Measurements from ENCODE around the gene WNT7A.

The WNT7A gene

DNA sequence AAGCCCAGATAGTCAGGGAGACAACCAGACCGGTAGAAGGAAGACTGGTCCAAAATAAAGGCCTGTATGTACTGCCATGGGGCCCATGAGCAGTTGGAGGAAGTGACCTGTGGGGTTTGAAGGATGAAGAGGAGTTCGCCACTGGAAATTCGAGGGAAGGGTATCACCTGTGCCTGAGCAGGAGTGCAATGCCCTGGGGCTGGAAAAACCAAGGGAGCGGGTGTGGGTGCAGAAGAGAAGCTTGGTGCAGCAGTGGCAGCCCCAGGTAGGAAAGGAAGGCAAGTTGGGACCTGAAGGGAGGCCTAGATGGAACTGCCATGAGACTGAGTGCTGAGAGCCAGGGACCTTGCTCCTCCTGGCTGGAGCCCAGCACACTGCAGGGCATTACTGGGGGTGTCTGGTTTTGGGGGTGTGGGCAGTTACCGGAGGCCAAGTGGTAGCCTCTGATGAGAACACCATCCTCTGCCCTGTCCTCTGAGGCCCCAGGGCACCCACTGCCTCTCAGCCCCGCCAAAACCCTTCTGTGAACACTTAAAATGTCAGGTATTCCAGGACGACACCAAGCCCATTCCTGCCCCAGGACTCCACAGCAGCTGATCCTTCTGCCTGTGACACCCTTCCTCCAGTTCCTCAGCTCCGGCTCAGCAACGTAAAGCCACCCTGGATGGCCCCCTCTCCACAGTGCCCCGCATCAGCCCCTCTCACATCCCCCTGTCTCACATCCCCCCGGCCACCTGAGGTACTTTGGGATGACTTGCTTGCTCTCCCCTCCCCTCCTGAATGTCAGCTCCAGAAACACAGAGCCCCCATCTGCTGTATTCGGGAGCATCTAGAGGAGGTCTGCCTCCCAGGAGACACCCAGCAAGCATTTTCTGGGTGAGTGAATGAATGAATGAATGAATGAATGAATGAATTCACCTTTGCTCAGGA is 42.9 kb downstream of the WNT7A start:
- in situ Hi-C loops (cut with MboI; ENCODE audit: low pct_unique_long_range_greater_than_20kb, low sequenced_read_pairs) = no loop called here
- no peak for DNase-seq

DNA sequence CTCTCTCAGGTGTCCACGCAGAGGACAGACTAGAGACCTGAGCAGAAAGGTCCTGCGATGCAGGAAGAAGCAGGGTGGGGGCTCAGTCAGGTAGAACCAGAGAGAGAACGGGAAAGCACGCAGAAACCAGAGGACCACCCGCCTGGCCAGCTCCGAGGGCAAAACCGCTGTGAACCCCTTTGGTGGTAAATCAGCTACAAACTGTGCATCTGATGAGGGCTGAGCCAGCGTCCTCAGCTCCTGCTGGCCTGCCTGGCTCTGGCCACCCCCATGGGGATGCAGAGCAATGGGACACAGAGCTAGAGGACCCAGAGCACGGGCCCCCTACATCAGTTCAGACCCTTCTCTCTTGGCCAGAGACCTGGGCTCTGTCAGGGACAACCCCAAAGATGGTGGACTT is 44.6 kb downstream of the WNT7A start:
- no peak for DNase-seq
- in situ Hi-C loops (cut with MboI; ENCODE audit: low pct_unique_long_range_greater_than_20kb, low sequenced_read_pairs) = no loop called here

DNA sequence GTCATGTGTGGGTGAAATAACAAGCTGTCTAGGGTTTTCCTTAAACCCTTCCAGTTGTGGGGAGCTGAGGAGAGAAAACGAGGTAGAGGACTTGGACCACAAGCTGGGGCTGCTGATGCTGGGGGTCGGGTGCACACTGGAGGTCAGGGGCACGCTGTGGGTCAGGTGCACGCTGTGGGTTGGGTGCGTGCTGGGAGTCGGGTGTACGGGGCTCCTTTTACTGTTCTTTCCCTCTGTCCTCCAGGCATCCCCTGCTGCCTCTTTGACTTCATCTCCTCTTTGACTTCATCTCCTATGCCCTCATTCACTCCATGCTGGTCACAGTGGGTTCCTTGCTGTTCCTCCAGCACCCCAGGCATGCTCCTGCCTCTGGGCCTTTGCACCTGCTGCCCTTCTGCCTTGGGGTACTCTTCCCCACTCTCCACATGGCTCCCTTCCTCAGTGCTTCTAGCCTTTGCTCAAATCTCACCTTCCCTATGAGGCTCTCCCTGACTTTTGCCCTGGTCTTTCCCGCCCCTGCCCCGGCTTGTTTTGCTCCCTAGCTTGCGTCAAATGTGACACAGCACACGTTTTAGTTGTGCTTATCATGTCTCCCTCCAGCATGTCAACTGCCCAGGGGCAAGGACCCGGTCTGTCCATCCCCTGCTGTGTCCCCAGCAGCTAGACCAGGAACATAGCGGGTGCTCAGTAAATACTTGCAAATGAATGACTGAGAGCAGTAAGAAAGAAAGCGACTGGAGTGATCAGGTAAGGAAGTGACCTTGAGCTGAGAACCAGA is 45.4 kb downstream of the WNT7A start:
- in situ Hi-C loops (cut with MboI; ENCODE audit: low pct_unique_long_range_greater_than_20kb, low sequenced_read_pairs) = no loop called here

DNA sequence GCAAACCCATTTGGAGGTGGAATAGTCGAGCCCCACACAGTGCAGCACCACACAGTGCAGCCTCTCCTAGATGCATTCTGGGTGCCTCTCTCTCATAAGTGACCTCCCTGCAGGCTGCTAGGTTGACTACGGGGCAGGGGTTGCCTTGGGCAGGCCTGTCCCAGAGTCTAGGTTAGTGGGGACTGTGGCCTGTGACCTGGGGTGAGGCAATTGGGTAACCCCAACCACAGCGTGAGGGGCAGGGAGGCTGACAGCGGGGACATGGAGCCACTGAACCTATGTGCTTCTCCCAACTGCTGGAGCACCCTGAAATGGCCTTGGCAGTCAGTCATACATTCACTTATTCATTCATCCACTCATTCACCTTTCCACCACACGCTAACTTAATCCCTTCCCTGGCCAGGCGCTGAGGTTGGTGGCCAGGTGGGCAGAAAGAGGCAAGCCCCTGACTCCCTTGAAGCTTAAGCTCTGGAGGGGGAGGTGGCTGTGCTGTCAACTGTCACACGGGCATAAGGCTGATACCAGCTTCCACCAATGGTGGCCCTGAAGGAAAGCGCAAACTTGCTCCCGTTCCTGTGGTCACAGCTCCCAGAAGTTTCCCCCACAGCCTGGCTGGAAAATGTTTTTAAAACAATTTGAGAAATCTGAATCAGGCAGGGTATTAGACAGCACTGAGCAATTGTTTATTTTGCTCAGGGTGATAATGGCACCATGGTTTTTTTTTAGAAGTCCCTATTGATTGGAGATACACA is 46.2 kb downstream of the WNT7A start:
- DNase-seq = no peak
- in situ Hi-C loops (cut with MboI; ENCODE audit: low pct_unique_long_range_greater_than_20kb, low sequenced_read_pairs) = no loop called here

More for the DNA sequence above, 45.4 kb downstream of the WNT7A start:
- no peak for DNase-seq

DNA sequence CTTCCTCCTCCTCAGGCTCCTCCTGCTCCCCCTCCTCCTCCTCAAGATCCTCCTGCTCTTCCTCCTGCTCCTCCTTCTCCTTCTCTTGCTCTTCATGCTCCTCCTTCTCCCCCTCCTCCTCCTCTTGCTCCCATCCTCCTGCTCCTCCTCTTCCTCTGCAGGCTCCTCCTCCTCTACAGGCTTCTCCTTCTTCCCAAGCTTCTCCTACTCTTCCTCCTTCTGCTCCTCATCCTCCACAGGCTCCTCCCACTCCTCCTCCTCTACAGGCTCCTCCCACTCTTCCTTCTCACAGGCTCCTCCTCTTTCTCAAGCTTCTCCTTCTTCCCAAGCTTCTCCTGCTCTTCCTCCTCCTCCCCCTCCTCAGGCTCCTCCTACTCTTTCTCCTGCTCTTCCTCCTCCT is 47.7 kb downstream of the WNT7A start:
- DNase-seq = no peak
- in situ Hi-C loops (cut with MboI; ENCODE audit: low pct_unique_long_range_greater_than_20kb, low sequenced_read_pairs) = no loop called here

DNA sequence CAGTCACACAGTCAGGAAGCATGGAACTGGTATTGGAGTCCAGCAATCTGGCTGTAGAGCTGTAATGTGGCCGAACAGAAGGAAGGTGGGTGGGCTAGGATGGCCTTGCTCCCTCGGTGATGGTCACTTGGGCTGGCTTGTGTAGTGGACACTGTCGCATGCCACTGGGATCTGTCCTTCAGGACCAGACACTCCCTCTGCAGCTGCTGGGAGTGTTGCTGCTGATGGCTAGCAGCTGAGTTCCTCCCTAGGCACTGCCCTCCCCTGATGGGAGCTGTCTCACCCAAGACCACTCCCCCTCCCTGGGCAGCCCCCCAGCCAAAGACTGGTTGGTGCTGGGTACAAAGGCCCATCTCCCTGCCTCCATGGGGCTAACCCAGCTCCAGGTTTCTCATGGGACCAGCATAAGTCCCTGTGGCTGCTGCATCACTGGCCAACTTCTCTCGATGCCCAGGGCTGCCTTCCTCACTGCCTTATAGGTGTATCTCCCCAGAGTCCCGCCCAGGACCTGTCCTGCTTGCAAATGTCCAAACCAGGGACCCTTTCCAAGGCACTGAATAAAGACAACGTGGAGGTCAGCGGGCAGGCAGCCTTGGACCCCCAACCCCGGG is 48.4 kb downstream of the WNT7A start:
- in situ Hi-C loops (cut with MboI; ENCODE audit: low pct_unique_long_range_greater_than_20kb, low sequenced_read_pairs) = no loop called here
- DNase-seq = no peak

DNA sequence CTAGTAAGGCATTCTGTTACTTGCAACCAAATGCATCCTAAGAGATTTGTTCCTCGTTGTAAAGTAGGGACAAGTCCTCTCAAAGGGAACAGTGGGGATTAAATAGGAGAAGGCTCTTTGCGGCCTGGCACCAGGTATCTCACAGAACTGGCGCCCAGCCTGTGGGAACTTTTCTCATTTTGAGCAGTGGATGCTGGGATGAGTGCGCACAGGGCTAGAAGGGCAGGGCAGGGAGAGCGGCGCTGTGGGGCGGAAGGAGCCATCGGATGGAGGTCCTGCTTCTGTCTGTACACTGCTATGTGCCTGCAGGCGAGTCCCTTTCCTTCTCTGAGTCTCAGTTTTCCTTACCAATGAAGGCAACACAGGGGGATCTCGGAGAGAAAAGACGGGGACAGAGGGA is 50.6 kb downstream of the WNT7A start:
- in situ Hi-C loops (cut with MboI; ENCODE audit: low pct_unique_long_range_greater_than_20kb, low sequenced_read_pairs) = no loop called here
- no peak for DNase-seq

DNA sequence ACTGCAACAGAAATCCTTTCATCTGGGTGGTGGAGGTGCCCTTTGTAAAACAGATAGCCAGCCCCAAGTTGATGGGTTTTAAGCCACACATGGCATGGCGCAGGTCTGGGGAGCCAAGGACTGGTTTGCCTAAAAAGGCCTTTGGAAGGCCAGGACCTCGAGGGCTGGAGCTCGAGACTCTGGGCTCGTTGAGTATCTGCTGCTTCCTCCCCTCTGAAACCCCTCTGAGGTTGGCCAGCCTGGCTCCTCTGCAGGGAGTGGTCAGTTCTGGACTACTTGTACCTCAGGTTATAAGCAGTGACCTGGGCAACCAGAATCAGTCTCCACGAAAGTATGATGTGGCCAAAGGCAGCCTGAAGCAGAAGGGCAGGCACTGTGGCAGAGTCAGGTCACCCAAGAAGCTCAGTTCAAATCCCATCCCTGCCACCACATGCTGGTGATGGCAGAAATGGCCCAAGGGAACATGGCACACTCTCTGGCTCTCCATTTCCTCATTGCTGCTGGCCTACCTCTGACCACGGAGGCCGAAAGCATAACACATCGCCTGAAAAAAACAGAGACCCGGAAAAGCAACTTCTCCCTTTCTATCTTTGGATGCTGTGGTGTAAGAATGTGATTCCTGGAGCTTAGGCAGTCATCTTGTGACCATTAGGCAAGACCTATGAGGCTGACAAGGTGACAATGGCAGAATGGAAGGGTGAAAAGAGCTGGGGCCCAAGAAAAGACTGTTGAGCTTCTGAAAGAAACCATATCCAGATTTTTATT is 51.2 kb downstream of the WNT7A start:
- in situ Hi-C loops (cut with MboI; ENCODE audit: low pct_unique_long_range_greater_than_20kb, low sequenced_read_pairs) = no loop called here
- DNase-seq = no peak

DNA sequence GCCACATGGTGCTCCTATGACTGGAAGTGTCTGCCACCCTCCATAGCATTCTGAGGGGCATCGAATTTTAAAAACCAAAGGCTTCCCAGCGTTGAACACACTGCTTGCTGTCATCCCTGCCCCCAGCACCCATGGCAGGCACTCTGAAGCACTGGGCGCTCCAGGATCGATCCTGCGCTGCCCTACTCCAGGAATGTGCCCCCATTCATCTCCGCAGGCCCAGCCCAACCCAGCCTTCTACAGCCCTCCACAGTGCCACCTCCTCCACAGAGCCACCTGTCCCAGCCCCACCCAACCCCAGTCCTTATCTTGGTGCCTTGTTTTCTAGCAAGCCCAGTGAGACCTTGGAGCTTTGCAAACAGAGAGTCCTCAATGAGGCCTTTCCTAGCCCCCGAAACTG is 52.2 kb downstream of the WNT7A start:
- in situ Hi-C loops (cut with MboI; ENCODE audit: low pct_unique_long_range_greater_than_20kb, low sequenced_read_pairs) = no loop called here
- no peak for DNase-seq

DNA sequence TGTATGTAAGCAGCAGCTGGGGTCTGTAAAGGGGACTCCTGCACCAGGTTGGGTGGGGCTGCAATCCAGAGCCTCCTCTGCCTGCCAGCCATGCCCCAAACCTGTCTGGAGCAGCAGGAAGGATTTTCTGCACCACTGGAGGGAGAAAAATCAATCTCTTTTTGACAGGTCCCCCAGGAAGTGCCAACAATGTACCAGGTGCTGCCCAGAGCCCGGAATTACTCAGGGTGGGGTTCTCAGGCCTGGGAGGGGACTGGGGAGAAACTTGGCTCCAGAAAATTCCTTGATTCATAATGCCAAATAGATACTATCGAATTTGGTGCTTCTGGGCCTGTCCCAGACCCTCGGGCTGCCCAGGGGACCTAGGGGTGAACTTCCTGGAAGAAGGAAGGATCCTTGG is 52.6 kb downstream of the WNT7A start:
- in situ Hi-C loops (cut with MboI; ENCODE audit: low pct_unique_long_range_greater_than_20kb, low sequenced_read_pairs) = no loop called here
- DNase-seq = no peak

DNA sequence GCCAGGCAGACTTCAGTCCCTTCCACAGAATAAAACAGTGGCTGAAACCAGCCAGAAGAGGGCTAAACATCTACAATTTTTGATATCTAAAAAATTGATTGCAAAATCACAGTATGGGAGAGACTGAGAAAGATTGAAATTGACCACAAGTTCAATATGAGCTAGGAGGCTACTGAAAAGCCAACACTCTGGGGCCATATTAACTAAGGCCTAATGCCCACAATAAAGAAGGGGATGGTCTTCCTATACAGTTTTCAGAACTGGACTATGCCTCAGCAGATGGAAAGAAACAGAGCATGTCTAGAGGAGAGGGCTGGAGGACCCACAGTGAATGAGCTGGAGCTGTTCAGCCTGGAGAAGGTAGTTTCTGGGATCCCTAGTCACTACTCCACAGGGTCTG is 53.2 kb downstream of the WNT7A start:
- no peak for DNase-seq
- in situ Hi-C loops (cut with MboI; ENCODE audit: low pct_unique_long_range_greater_than_20kb, low sequenced_read_pairs) = no loop called here

DNA sequence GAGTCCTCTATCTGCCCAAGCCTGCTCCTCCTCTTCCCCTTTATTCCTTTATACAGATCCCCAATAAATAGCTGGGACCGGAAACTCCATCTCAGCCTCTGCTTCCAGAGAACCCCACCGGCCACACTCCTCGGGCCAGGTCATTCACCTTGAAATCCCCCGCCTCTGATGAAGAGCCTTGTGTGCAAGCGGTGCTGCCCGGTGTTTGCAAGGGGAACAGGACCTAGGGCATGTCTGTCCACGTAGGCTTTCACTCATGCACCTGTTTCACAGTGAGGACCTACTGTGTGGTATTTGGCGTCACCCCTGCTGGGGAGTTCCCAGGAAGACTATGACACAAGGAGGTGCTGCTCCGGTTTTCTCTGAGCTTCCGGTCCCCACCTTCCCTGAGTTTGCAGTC is 54.0 kb downstream of the WNT7A start:
- DNase-seq = no peak
- in situ Hi-C loops (cut with MboI; ENCODE audit: low pct_unique_long_range_greater_than_20kb, low sequenced_read_pairs) = no loop called here

DNA sequence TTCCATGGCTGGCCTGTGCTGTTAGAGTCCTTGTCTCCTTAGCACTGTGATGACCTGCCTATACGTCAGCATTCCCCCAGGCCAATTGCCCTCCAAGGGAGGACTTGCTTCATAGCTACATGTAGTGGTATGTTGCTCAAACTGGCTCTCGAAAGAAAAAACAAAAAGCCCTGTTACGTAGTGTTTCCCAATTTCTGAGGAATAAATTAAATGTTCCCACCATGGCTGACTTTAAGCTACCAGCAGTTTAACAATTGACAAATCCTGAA is 54.6 kb downstream of the WNT7A start:
- in situ Hi-C loops (cut with MboI; ENCODE audit: low pct_unique_long_range_greater_than_20kb, low sequenced_read_pairs) = no loop called here
- no peak for DNase-seq

DNA sequence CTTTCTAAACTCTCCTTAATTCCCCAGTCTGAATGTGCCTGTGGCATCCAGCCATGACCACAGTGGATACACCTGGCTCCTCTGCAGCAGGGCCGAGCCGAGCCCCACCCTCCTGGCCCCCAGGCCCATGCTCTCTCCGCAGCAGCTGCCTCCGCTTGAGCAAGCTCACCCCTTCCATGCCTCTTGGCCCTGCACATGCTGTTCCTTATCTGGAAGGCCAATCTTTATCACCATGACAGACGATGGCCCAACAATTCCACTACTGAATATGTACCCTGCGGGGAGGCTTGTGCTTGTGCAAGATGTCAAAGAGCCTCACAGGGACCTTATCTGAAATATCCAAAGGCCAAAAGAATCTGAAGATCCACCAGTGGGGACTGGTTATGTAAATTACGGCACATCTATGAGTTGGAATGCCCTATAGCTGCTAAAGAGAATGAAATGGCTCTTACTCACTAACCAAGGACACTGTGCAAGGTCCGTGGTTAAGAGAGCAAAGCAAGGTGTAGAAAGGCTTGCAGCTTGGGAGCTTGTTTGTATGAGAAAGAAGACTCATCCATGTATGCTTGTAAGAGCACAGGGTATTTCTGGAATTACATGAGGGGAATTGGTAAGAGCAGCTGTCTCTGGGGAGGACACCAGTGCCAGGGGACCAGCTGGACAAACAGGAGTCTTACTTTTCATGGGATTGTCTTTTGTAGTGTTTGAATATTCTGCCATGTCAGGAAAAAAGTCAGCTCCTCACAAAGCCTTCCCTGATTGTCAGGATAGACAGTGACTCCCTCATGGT is 55.2 kb downstream of the WNT7A start:
- DNase-seq = no peak
- in situ Hi-C loops (cut with MboI; ENCODE audit: low pct_unique_long_range_greater_than_20kb, low sequenced_read_pairs) = no loop called here

DNA sequence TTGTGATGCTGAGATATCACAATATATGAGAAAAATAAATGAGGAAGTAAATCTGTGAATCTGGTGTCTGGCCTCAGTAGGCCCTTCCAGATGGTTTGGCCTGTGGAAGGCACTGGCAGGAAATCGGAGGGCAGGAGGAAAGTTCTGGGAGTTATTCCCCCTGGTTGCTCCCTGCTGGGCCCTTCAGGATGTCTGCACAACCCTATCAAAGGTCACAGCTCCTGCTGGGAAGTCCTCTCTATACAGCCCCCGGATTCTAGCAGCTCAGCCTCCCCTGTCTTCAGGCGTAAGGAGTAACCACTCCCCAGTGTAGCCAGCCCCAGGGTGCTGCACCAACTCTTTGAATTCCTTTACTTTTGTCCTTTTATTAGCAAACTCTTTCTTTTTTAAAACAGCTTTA is 56.2 kb downstream of the WNT7A start:
- in situ Hi-C loops (cut with MboI; ENCODE audit: low pct_unique_long_range_greater_than_20kb, low sequenced_read_pairs) = no loop called here
- no peak for DNase-seq

DNA sequence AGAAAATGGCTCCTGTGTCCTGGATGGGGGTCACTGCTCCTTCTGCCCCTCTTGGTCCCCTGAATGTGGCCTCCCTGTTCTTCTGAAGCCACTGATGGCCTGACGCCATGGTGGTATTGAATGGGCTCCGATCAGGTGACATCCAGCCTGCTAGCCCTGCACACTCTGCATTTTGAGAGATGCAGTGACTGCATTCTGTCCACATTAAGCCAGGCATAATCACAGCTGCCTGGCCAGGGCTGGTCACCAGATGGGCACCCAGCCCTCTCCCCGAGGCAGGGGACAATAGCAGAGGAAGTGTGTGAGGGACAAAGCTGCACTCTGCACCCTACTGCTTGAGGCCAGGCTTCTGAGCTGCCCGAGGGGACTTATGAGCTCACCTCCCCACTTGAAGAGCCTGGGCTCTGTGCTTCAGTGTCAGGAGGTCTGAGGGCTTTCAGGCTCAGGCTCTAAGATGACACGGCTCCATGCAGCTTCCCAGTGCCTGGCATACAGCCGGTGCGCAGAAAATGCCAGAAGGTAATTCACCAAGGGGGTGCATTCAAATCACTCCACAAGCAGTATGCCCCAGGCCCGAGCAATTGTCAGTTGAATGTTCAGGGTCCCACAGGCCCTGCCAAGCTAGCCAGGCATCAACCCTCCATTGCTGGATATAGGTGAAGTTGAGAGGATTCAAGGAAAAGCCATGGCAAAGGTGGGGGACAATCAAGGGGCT is 56.8 kb downstream of the WNT7A start:
- DNase-seq = no peak
- in situ Hi-C loops (cut with MboI; ENCODE audit: low pct_unique_long_range_greater_than_20kb, low sequenced_read_pairs) = no loop called here

DNA sequence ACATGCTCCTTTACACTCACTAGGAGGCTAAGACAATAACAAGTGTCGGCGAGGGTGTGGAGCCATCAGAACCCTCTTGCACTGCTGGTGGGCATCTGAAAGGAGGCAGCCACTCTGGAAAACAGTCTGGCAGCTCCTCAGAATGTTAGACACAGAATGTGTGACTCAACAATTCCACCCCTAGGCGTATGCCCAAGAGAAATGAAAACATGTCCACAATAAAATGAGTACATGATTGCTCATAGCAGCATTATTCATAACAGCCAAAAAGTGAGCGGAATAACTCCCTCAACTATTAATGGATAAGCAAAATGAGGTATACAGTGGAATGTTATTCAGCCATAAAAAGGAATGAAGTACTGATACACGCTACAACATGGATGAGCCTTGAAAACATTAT is 57.8 kb downstream of the WNT7A start:
- no peak for DNase-seq
- in situ Hi-C loops (cut with MboI; ENCODE audit: low pct_unique_long_range_greater_than_20kb, low sequenced_read_pairs) = no loop called here

DNA sequence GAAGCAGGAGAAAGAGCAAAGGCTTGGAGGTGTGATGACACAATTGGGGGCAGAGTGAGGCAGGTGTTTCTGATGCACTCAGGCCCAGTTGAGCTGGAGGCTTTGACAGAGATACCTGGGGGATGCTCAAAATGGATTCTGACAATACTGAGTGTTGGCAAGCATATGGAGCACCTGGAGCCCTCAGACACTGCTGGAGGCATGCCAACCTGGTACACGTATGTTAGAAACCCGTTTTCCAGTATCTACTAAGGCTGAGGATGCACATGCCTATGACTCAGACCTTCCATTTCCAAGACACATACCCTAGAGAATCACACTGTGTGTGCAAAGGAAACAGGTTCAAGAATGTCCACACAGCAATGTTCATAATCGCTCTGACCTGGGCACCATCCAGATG is 58.7 kb downstream of the WNT7A start:
- no peak for DNase-seq
- in situ Hi-C loops (cut with MboI; ENCODE audit: low pct_unique_long_range_greater_than_20kb, low sequenced_read_pairs) = no loop called here
